SW 1271 (cell line): Measurements from ENCODE around the gene PAX5.
A peak's percentile ranks its signal among the peaks of the same experiment; 100 is the strongest.
"Not testable (repeated sequence)": the region's sequence is repeated elsewhere in the genome, so short reads cannot be mapped to it uniquely, and the experiment has no call there.

ENCODE experiments used
- DNase-seq, 2 experiments: peaks; one replicate each; lab custom pipeline; 2025; lab: John Stamatoyannopoulos, UW

PAX5 gene

GRCh38 chr9:37033682-37034304 is at the start of gene PAX5:
TSS of gene PAX5 (minus strand) at chr9:37034268. CDS start at chr9:37034031, 237 bp downstream.
- DNase-seq, result no peak

- no peak for DNase-seq
Measured at GRCh38 chr9:37083654-37084053, 49.6 kb upstream of the PAX5 start.

GRCh38 chr9:37082214-37082765 is 48.2 kb upstream of the PAX5 start:
- DNase-seq, result no peak

- DNase-seq, result not testable (repeated sequence)
Measured at GRCh38 chr9:37081507-37081906, 47.4 kb upstream of the PAX5 start.

GRCh38 chr9:37080165-37080628 is 46.1 kb upstream of the PAX5 start:
- peak in 1 of 2 experiments; percentile 30 for DNase-seq

GRCh38 chr9:37079370-37080164 is 45.5 kb upstream of the PAX5 start:
- DNase-seq, result peak; percentile 79 to 89

GRCh38 chr9:37074790-37075189 is 40.7 kb upstream of the PAX5 start:
- DNase-seq, result not testable (repeated sequence)

- DNase-seq, result no peak
Measured at GRCh38 chr9:37066139-37066725, 32.2 kb upstream of the PAX5 start.

GRCh38 chr9:37062336-37062735 is 28.3 kb upstream of the PAX5 start:
- DNase-seq, result no peak

- no peak for DNase-seq
Measured at GRCh38 chr9:37061768-37062167, 27.7 kb upstream of the PAX5 start.

- DNase-seq, result no peak
Measured at GRCh38 chr9:37060833-37061232, 26.8 kb upstream of the PAX5 start.

- no peak for DNase-seq
Measured at GRCh38 chr9:37056046-37056920, 22.2 kb upstream of the PAX5 start.

- DNase-seq, result not testable (repeated sequence)
Measured at GRCh38 chr9:37054363-37054720, 20.3 kb upstream of the PAX5 start.

- DNase-seq, result no peak
Measured at GRCh38 chr9:37053684-37054362, 19.8 kb upstream of the PAX5 start.

- DNase-seq, result no peak
Measured at GRCh38 chr9:37046683-37047082, 12.6 kb upstream of the PAX5 start.

- DNase-seq, result no peak
Measured at GRCh38 chr9:37042421-37042820, 8.4 kb upstream of the PAX5 start.

GRCh38 chr9:37040508-37041127 is 6.5 kb upstream of the PAX5 start:
- no peak for DNase-seq

- no peak for DNase-seq
Measured at GRCh38 chr9:37038943-37039464, 4.9 kb upstream of the PAX5 start.

GRCh38 chr9:37038302-37038942 is 4.4 kb upstream of the PAX5 start:
- DNase-seq, result no peak
